Muscle layer of colon (tissue), 2 donors: ENCODE data around the gene FAM47E.
"Not testable (repeated sequence)": the region's sequence is repeated elsewhere in the genome, so short reads cannot be mapped to it uniquely, and the experiment has no call there.

ENCODE experiments used
- H3K27ac ChIP-seq: one replicate; pipeline ENCODE4 v1.7.0; 2013; ENCODE audit warnings: low read depth, mild to moderate bottlenecking, low read length, moderate library complexity
- H3K27me3 ChIP-seq, 2 donors: one replicate each; pipeline ENCODE4 v1.7.0; 2013; ENCODE audit warnings: low read length in 2 of 2, mild to moderate bottlenecking in 2 of 2; ENCODE audit not compliant: insufficient read depth in 2 of 2, control insufficient read depth in 1 of 2
- H3K36me3 ChIP-seq: one replicate; pipeline ENCODE4 v1.7.0; 2013; ENCODE audit warnings: mild to moderate bottlenecking, low read length; ENCODE audit not compliant: insufficient read depth
- H3K4me1 ChIP-seq: one replicate; pipeline ENCODE4 v1.7.0; 2013; ENCODE audit warnings: mild to moderate bottlenecking, low read length; ENCODE audit not compliant: insufficient read depth
- H3K4me3 ChIP-seq, 2 donors: one replicate each; pipeline ENCODE4 v1.7.0; 2013; ENCODE audit warnings: low read length in 2 of 2, low read depth in 1 of 2, mild to moderate bottlenecking in 1 of 2, moderate library complexity in 1 of 2
- H3K9ac ChIP-seq: one replicate; pipeline ENCODE4 v1.7.0; 2013; ENCODE audit warnings: low read length
- H3K9me3 ChIP-seq: one replicate; pipeline ENCODE4 v1.7.0; 2013; ENCODE audit warnings: mild to moderate bottlenecking, low read length
- donor health status: abdominal sarcoma.
- donor health status: Adenocarcinoma of cecum.

Gene FAM47E

GRCh38 chr4:76272073-76272472 is 20.6 kb downstream of the FAM47E start:
- H3K4me1 ChIP-seq = no peaks in the 10 kb centered on the region
- no peak overlapping the region for H3K27ac ChIP-seq

DNA sequence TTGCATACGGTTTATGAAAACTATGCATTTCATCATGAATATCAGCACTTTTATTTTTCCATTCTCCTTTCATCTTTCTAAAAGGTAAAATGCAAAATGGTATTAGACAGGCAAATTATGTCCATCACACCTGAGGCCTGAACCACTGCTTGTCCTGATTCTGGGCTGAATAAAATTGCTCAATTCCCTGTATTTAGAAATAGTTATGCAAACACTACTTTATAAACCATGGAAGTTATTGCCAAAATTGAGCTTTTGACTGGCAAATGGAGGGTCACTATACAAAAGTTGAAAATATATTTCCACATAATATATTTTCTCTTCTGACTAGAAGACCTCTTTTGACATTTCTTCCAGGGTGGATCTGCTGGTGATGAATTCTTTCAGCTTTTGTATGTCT is 21.1 kb downstream of the FAM47E start:
- Histone ChIP-seq H3K4me3 (no peak overlapping the region), H3K9ac (no peak overlapping the region), H3K9me3 (no peaks in the 10 kb centered on the region), H3K27ac (no peak overlapping the region), H3K36me3 (no peaks in the 10 kb centered on the region), H3K27me3 (no peaks in the 10 kb centered on the region), H3K4me1 (no peaks in the 10 kb centered on the region)

More at GRCh38 chr4:76272073-76272472, 20.6 kb downstream of the FAM47E start:
- Histone ChIP-seq H3K9ac (no peak overlapping the region), H3K27me3 (no peaks in the 10 kb centered on the region), H3K4me3 (no peak overlapping the region), H3K9me3 (no peaks in the 10 kb centered on the region), H3K36me3 (no peaks in the 10 kb centered on the region)

GRCh38 chr4:76272999-76273398 is 21.5 kb downstream of the FAM47E start:
- Histone ChIP-seq H3K9me3 (no peaks in the 10 kb centered on the region), H3K36me3 (no peaks in the 10 kb centered on the region), H3K9ac (no peak overlapping the region), H3K27me3 (no peaks in the 10 kb centered on the region), H3K4me1 (no peaks in the 10 kb centered on the region), H3K4me3 (no peak overlapping the region), H3K27ac (no peak overlapping the region)

DNA sequence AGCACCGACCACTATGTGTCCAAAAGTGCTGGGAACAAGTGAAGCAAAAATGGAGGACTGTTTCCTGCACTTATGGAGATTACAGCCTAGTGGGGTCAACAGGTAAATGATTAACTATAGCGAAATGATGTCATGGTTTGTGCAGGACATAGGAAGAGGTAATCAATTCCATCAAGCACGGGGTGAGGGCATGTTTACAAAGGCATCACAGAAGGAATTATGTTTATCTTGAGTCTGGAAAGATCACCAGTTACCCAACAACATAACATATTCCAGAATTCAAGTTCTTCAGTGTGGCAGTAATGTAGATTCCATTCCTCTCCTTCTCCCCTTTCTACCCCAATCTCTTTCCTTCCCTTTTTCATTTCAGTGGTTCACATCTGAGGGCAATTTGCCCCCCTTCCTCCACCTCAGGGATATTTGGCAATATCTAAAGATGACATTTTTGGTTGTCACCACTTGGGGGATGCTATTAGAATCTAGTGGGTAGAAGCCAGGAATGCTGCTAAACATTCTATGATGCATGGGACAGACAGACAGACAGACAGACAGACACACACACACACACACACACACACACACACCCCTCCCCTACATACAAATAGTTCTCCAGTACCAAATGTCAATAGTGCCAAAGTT is 24.1 kb downstream of the FAM47E start:
- H3K9me3 ChIP-seq = no peaks in the 10 kb centered on the region
- no peak overlapping the region for H3K4me3 ChIP-seq
- H3K27me3 ChIP-seq = no peaks in the 10 kb centered on the region
- H3K27ac ChIP-seq = no peak overlapping the region
- H3K4me1 ChIP-seq = no peaks in the 10 kb centered on the region
- no peaks in the 10 kb centered on the region for H3K36me3 ChIP-seq
- no peak overlapping the region for H3K9ac ChIP-seq

GRCh38 chr4:76276813-76277212 is 25.3 kb downstream of the FAM47E start:
- Histone ChIP-seq H3K4me3 (no peak overlapping the region), H3K27me3 (no peaks in the 10 kb centered on the region), H3K9ac (no peak overlapping the region), H3K4me1 (no peaks in the 10 kb centered on the region), H3K9me3 (no peaks in the 10 kb centered on the region), H3K36me3 (no peaks in the 10 kb centered on the region), H3K27ac (no peak overlapping the region)

- Histone ChIP-seq H3K9me3 (no peaks in the 10 kb centered on the region), H3K4me1 (no peaks in the 10 kb centered on the region), H3K27ac (no peak overlapping the region), H3K9ac (no peak overlapping the region), H3K27me3 (no peaks in the 10 kb centered on the region), H3K36me3 (no peaks in the 10 kb centered on the region), H3K4me3 (no peak overlapping the region)
Observed at GRCh38 chr4:76277667-76278066, 26.1 kb downstream of the FAM47E start.

DNA sequence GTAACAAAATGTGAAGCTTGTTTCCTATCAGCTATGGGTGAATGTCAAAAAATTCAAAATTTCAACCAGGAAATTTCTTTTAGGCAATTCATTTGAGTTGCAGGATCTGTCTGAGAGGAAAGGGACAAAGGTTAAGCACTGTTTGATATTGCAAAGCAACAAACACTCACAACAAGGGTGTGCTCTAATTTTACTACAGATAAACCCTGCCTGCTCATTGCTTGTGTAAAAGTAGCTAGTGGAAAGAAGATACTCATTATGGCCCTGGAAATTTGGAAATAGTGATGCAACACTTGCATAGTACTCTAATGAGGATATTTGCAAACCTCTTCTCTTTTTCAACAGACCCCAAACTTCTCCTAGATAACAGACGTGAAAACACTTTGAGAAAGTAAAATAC is 27.1 kb downstream of the FAM47E start:
- no peak overlapping the region for H3K9ac ChIP-seq
- no peaks in the 10 kb centered on the region for H3K27me3 ChIP-seq
- H3K4me1 ChIP-seq = no peaks in the 10 kb centered on the region

GRCh38 chr4:76279462-76279861 is 27.9 kb downstream of the FAM47E start:
- Histone ChIP-seq H3K9me3 (no peaks in the 10 kb centered on the region), H3K36me3 (no peaks in the 10 kb centered on the region), H3K9ac (no peak overlapping the region), H3K27me3 (no peaks in the 10 kb centered on the region), H3K27ac (no peak overlapping the region), H3K4me3 (no peak overlapping the region), H3K4me1 (no peaks in the 10 kb centered on the region)

More for the DNA sequence above, 27.1 kb downstream of the FAM47E start:
- Histone ChIP-seq H3K9me3 (no peaks in the 10 kb centered on the region), H3K4me3 (no peak overlapping the region), H3K36me3 (no peaks in the 10 kb centered on the region), H3K27ac (no peak overlapping the region)

GRCh38 chr4:76280488-76281441 is 29.2 kb downstream of the FAM47E start:
- Histone ChIP-seq H3K4me1 (no peaks in the 10 kb centered on the region), H3K9me3 (no peaks in the 10 kb centered on the region), H3K4me3 (no peak overlapping the region), H3K9ac (no peak overlapping the region), H3K36me3 (no peaks in the 10 kb centered on the region), H3K27ac (no peak overlapping the region), H3K27me3 (no peaks in the 10 kb centered on the region)

DNA sequence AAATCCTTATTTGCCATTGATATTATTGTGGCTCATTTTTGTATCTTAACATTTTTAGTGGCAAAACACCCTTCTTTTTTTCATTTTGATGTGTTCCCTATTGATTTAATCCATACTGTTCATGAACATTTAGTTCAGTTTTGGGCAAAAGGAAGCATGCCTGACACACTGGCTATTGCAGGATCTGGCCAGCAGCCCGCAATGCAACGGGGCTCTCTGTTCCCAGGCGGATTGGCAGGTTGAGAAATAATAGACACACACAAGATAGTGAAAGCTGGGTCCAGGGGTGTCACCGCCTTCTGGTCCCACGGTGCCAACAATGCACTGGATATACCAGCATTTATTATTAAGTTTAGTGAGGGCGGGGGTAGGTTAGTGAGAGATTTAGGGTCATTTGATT is 30.1 kb downstream of the FAM47E start:
- H3K36me3 ChIP-seq, H3K27ac ChIP-seq, H3K4me1 ChIP-seq, H3K9ac ChIP-seq, H3K9me3 ChIP-seq, H3K4me3 ChIP-seq, H3K27me3 ChIP-seq: not testable (repeated sequence)

DNA sequence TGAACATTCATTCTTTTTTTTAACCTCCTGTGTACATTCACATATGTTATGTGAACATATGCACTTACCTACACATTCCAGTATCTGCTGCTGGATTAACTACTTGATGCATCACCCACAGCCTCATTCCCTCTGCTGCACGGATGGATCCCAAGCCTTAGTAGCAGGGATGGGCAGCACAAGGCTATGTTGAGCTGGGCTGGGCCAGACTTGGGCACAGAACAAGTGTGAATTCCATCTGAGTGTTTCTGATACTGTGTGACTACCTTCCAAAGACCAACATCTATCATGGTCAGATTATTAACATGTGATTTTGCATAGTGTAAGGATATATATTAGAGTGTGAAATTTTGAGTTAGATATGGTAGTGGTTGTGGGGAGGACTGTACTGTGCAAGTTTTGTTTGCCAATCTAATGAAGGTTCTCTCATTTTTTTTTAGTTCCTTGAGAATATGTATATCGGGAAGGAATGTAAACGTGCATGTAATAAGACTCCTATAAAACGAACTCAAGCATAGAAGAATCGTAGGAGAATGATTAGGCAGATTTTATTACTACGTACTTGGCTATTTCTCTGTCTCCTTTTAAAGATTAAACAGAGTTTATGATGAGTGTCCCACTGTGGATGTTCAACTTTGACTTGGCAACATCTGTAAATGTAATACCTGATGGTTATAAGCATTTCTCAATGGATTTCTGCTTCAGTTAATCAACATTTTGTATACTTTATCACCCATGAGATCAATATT is 31.6 kb downstream of the FAM47E start:
- Histone ChIP-seq H3K4me1 (no peaks in the 10 kb centered on the region), H3K36me3 (no peaks in the 10 kb centered on the region), H3K9ac (no peak overlapping the region), H3K27me3 (no peaks in the 10 kb centered on the region), H3K9me3 (no peaks in the 10 kb centered on the region), H3K4me3 (no peak overlapping the region), H3K27ac (no peak overlapping the region)
